Spleen (tissue), 11 donors: Measurements from ENCODE around the gene TPST1. TPM values are rescaled to one million over a fixed set of nuclear protein-coding genes. Genes with fewer than 3 reads are reported as not detected.

Experiments
- DNase-seq: peaks from one replicate; pipeline ENCODE4 v3.0.0-alpha.2; 2020
- H3K27ac ChIP-seq, 8 donors: fragments of 200-600 bp; sonication (generic) in 7 of 8; 1 replicate in 4 of 8; 2 replicates in 4 of 8; pipeline versions ENCODE4 v1.5.0 to v1.8.0; 2016 to 2021; ENCODE audit warnings: inconsistent platforms in 4 of 8, mild to moderate bottlenecking in 4 of 8, moderate library complexity in 1 of 8
- H3K27me3 ChIP-seq, 7 donors: fragments of 200-600 bp; sonication (generic) in 6 of 7; replicated peaks in 1 of 7; 1 replicate in 4 of 7; 2 replicates in 3 of 7; pipeline versions ENCODE4 v1.5.0 to v1.8.0; 2016 to 2021; ENCODE audit warnings: inconsistent platforms in 3 of 7, mild to moderate bottlenecking in 1 of 7
- H3K36me3 ChIP-seq, 6 donors: fragments of 200-600 bp; sonication (generic) in 5 of 6; 1 replicate in 4 of 6; 2 replicates in 2 of 6; pipeline versions ENCODE4 v1.5.0 to v1.8.0; 2016 to 2021; ENCODE audit warnings: inconsistent platforms in 2 of 6
- H3K4me1 ChIP-seq, 6 donors: fragments of 200-600 bp; sonication (generic) in 5 of 6; 1 replicate in 3 of 6; 2 replicates in 3 of 6; pipeline versions ENCODE4 v1.5.0 to v1.8.0; 2016 to 2021; ENCODE audit warnings: inconsistent platforms in 3 of 6
- H3K4me3 ChIP-seq, 8 donors: fragments of 200-600 bp; sonication (generic) in 7 of 8; 1 replicate in 4 of 8; 2 replicates in 4 of 8; pipeline versions ENCODE4 v1.5.0 to v1.8.0; 2016 to 2021; ENCODE audit warnings: inconsistent platforms in 4 of 8, mild to moderate bottlenecking in 4 of 8, moderate library complexity in 2 of 8
- H3K9me3 ChIP-seq, 8 donors: fragments of 200-600 bp; sonication (generic) in 7 of 8; 1 replicate in 4 of 8; 2 replicates in 4 of 8; pipeline versions ENCODE4 v1.5.0 to v1.8.0; 2016 to 2021; ENCODE audit warnings: inconsistent platforms in 4 of 8
- POLR2A ChIP-seq, 3 donors: fragments of 450-650 bp; IDR thresholded peaks; one replicate each; pipeline ENCODE4 v1.5.1; 2017; ENCODE audit warnings: antibody characterized with exemption in 3 of 3, mild to moderate bottlenecking in 1 of 3
- POLR2AphosphoS5 ChIP-seq, 3 donors: sonication (generic); formaldehyde crosslinking; IDR thresholded peaks; one replicate each; pipeline ENCODE4 v1.5.1; 2017; ENCODE audit warnings: antibody characterized with exemption in 3 of 3
- WGBS, 5 donors: extraction: QIAGEN DNeasy Blood & Tissue Kit in 3 of 5; methylation state at CpG; one replicate each; pipeline versions ENCODE4 v1.1.5 to v1.1.7; 2013 to 2018; 5-methylcytosine and 5-hydroxymethylcytosine counted together
- intact Hi-C: fragments of 100-400 bp; cut with DNase I; formaldehyde crosslinking; loops from one replicate; pipeline ENCODE4 v1.15.0; 2023; ENCODE audit warnings: low total_unique reads
- polyA plus RNA-seq, 3 donors: library from polyadenylated mRNA; stranded (reverse); fragments of 200-250 nt; gene quantifications; one replicate each; pipeline ENCODE4 v1.2.1, GENCODE V29; 2013
- total RNA-seq, 7 donors: library from RNA; depleted of rRNA in 3 of 7; stranded (reverse); fragments of >200 nt in 3 of 7; fragmentation: NEBNext Ultra II Directional in 4 of 7; extraction: Animal tissue kit (Norgen Biotek cat#: 25700) in 4 of 7; gene quantifications; one replicate each; pipeline versions ENCODE4 v1.1.0 to v1.2.1, GENCODE V29; 2016 to 2021
- TF ChIP-seq, protein P1 (sequence below), 11 experiments: fragments of 200-600 bp in 7 of 11; fragments of 450-650 bp in 4 of 11; sonication (generic) in 4 of 11; IDR thresholded peaks in 8 of 11; conservative IDR thresholded peaks in 3 of 11; 1 replicate in 7 of 11; 2 replicates in 4 of 11; pipeline versions ENCODE4 v1.4.0 to v1.8.0; 2016 to 2021; ENCODE audit warnings: antibody characterized with exemption in 11 of 11, inconsistent platforms in 4 of 11, mild to moderate bottlenecking in 1 of 11
- donor health status: healthy with polysubstance abuse.
- donor health status: DM: no; HTN: no; CAD: no; lungs with moderate emphysema.
- donor health status: DM: no; HTN: no; CAD: no.
- donor health status: Bipolar disorder and iron deficiency.
- donor health status: healthy.
- donor health status: DM: no; HTN: no; CAD: no.
- donor health status: DM: yes; HTN: yes; CAD: no.

The TPST1 gene
- total and polyA plus RNA-seq, 10 donors: 4.8 to 58.5 (median 27.1) TPM

DNA sequence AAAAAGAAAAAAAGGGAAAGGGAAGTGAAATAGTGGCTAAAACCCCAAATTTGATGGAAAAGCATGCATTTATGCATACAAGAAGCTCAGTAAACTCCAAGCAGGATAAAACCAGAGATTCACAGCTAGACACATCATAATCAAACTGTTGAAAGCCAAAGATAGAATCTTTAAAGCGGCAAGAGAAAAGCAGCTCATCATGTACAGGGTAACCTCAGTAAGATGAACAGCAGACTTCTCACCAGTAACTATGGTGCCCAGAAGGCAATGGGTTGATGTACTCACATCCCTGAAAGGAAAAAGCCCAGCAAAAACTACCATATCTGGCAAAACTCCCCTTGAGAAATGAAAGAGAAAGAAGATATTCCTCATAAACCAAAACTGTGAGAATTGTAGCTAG is 60.4 kb downstream of the TPST1 start:
- H3K27me3 ChIP-seq: no peaks in the 10 kb centered on the region
- WGBS, 5 donors: 93 to 100% (median 100%) methylated on average over 1 of the region's 1 CpG
- no peak overlapping the region for H3K27ac ChIP-seq
- peaks cover 0 to 3% (median 0%) of the 10 kb centered on the region in 6 donors for H3K4me1 ChIP-seq
- intact Hi-C loops: no loop called here
- H3K9me3 ChIP-seq: peaks cover 12 to 39% (median 30%) of the 10 kb centered on the region in 8 donors
- H3K4me3 ChIP-seq: no peak overlapping the region
- TF ChIP-seq, protein P1, sequence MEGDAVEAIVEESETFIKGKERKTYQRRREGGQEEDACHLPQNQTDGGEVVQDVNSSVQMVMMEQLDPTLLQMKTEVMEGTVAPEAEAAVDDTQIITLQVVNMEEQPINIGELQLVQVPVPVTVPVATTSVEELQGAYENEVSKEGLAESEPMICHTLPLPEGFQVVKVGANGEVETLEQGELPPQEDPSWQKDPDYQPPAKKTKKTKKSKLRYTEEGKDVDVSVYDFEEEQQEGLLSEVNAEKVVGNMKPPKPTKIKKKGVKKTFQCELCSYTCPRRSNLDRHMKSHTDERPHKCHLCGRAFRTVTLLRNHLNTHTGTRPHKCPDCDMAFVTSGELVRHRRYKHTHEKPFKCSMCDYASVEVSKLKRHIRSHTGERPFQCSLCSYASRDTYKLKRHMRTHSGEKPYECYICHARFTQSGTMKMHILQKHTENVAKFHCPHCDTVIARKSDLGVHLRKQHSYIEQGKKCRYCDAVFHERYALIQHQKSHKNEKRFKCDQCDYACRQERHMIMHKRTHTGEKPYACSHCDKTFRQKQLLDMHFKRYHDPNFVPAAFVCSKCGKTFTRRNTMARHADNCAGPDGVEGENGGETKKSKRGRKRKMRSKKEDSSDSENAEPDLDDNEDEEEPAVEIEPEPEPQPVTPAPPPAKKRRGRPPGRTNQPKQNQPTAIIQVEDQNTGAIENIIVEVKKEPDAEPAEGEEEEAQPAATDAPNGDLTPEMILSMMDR (IDR thresholded peaks at IDR 0.05 in 8 of 11, conservative IDR thresholded peaks at IDR 0.05 in 3 of 11): no peak
- TF ChIP-seq POLR2AphosphoS5 (IDR thresholded peaks at IDR 0.05) (no peak), POLR2A (IDR thresholded peaks at IDR 0.05) (no peak)
- peaks cover 0 to 9% (median 0%) of the 10 kb centered on the region in 6 donors for H3K36me3 ChIP-seq
- DNase-seq: no peak

DNA sequence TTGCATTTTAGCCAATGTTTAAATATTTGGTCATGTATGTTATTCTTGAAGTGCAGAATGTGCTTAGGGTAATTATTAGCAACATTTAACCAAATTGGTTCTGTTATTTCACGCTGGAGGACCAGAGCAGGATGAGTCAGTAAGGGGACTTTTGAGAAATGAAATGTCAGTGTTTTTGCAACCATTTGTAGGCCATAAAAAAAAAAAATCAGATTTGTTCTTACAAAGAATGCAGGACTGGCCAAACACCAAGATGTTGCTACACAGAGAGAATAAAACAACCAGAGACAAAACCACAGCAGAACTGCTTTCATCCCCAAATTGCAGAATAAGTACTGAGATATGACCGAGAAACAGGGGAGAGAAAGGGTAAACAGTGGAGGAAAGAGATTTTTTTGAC is 62.1 kb downstream of the TPST1 start:
- TF ChIP-seq, protein P1 (IDR thresholded peaks at IDR 0.05 in 8 of 11, conservative IDR thresholded peaks at IDR 0.05 in 3 of 11): no peak
- TF ChIP-seq POLR2A (IDR thresholded peaks at IDR 0.05) (no peak), POLR2AphosphoS5 (IDR thresholded peaks at IDR 0.05) (no peak)
- peak overlapping the region in 4 of 8 donors; percentile 11 to 35 (median 24) for H3K27ac ChIP-seq
- WGBS, 5 donors: 64 to 77% (median 68%) methylated on average over 2 of the region's 2 CpGs

DNA sequence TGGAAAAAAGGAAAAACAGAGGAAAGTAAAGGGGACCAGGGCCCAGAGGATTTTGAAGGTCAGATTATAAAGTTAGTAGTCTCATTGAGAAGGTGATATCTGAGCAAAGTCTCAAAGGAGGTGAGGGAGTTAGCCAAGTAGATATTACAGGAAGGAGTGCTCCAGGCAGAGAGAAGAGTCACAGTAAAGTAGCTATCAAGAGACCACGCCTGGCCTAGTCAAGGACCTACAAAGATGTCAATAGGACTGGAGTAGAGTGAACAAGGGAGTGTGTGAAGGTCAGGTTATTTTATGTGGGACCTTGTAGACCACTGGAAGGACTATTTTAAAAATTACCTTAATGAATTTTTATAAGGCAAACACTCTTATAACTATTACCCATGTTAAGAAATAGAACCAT is 64.8 kb downstream of the TPST1 start:
- intact Hi-C loops: no loop called here
- DNase-seq: no peak

More for the DNA sequence above, 62.1 kb downstream of the TPST1 start:
- DNase-seq: no peak
- Histone ChIP-seq H3K9me3 (peaks cover 12 to 39% (median 32%) of the 10 kb centered on the region in 8 donors), H3K4me3 (no peak overlapping the region), H3K36me3 (peaks cover 0 to 9% (median 0%) of the 10 kb centered on the region in 6 donors), H3K27me3 (no peaks in the 10 kb centered on the region), H3K4me1 (peaks cover 0 to 3% (median 0%) of the 10 kb centered on the region in 6 donors)
- intact Hi-C loops: no loop called here

DNA sequence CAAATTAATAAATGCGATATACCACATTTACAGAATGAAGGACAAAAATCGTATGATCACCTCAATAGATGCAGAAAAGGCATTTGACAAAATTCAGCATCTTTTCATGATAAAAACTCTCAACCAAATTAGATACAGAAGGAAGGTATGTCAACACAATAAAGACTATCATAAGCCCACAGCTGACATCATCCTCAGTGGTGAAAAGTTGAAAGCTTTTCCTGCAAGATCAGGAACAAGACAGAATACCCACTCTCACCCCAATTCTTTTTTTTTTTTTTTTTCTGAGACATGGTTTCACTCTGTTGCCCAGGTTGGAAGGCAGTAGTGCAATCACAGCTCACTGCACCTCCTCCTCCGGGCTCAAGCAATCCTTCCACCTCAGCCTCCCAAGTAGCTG is 67.2 kb downstream of the TPST1 start:
- Histone ChIP-seq H3K36me3 (no peaks in the 10 kb centered on the region), H3K4me1 (no peaks in the 10 kb centered on the region), H3K27me3 (no peaks in the 10 kb centered on the region), H3K4me3 (no peak overlapping the region), H3K9me3 (peaks cover 0 to 9% (median 0%) of the 10 kb centered on the region in 8 donors), H3K27ac (no peak overlapping the region)
- intact Hi-C loops: no loop called here
- DNase-seq: no peak
- no peak for TF ChIP-seq POLR2AphosphoS5 (IDR thresholded peaks at IDR 0.05)
- TF ChIP-seq, protein P1 (IDR thresholded peaks at IDR 0.05 in 8 of 11, conservative IDR thresholded peaks at IDR 0.05 in 3 of 11): no peak
- no peak for TF ChIP-seq POLR2A (IDR thresholded peaks at IDR 0.05)
- 87 to 95% (median 93%) methylated on average over 3 of the region's 3 CpGs for WGBS, 5 donors

More for the DNA sequence above, 64.8 kb downstream of the TPST1 start:
- H3K27me3 ChIP-seq: no peaks in the 10 kb centered on the region
- peaks cover 11 to 26% (median 16%) of the 10 kb centered on the region in 8 donors for H3K9me3 ChIP-seq
- no peak overlapping the region for H3K4me3 ChIP-seq
- no peak overlapping the region for H3K27ac ChIP-seq
- 64 to 81% (median 76%) methylated on average over 1 of the region's 1 CpG for WGBS, 5 donors
- H3K4me1 ChIP-seq: peaks cover 0 to 3% (median 0%) of the 10 kb centered on the region in 6 donors
- peaks cover 0 to 5% (median 0%) of the 10 kb centered on the region in 6 donors for H3K36me3 ChIP-seq
- no peak for TF ChIP-seq POLR2AphosphoS5 (IDR thresholded peaks at IDR 0.05)
- TF ChIP-seq POLR2A (IDR thresholded peaks at IDR 0.05): no peak
- TF ChIP-seq, protein P1 (IDR thresholded peaks at IDR 0.05 in 8 of 11, conservative IDR thresholded peaks at IDR 0.05 in 3 of 11): no peak
